ENCODE measurements around the gene CBLN4.

DNA sequence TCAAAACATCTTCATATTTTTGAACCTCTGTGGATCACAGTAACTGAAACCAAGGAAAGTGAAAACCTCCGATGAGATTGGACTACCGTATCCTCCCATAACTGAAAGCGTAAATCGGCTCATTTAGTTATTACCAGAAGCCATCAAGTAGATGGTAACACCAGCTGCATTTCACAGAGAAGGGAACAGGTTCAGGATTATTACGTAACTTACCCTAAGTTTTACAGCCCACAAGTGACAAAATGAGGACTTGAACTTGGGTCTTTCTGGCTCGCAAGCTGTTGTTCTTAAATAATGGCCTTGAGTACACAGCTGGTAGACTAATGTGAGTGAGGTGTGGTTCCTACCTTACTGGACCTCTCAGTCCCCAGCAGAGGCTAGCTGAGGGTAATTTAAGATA, 37.9 kb upstream of the CBLN4 start:
- no peak for TF ChIP-seq CTCF (IDR thresholded peaks at IDR 0.05)
- no peak for TF ChIP-seq POLR2A (IDR thresholded peaks at IDR 0.05)
